AG08396 (cell line): ENCODE data around the gene FAHD1.
"Not testable (repeated sequence)": the region's sequence is repeated elsewhere in the genome, so short reads cannot be mapped to it uniquely, and the experiment has no call there.

Experiments used
- DNase-seq: peaks from one replicate; pipeline ENCODE4 v3.0.0; 2012; ENCODE audit warnings: low spot score, mixed read lengths

Gene FAHD1

DNA sequence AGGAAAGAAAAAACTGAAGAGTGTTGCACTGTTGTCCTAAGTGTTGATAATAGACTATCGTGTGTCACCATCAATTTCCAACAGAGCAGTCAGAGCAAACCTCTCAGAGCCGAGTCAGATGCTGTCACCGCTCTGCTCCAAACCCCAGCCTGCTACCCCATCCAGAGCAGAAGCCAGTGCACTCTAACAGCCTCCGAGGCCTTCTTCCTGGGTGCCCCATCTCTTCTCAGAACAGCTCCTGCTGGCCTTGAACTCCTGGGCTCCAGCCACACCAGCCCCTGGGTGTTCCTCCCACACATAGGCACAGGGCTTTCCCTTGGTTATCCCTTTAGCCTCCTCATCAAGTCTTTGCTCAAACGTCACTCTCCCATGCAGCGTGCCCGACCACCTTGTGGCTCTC lies 24.0 kb downstream of the FAHD1 start:
- DNase-seq, result no peak

DNA sequence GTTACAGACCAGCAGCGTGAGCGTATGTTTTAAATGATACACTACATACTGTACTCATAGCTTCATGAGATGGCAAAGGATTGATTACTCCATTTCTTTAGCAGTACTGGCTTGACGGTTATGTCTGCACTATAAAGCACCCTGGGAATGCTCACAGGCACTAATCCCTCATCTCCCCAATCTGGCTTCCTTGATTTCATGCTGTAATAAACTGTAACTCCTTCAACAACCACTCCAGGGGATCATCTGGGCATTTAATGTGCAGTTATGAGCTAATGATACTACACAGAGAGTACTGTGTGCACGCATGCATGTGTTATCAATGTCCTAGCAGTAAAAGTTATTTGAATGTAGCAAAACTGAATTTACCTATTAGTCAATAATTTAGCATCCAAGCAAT lies 24.8 kb downstream of the FAHD1 start:
- no peak for DNase-seq

DNA sequence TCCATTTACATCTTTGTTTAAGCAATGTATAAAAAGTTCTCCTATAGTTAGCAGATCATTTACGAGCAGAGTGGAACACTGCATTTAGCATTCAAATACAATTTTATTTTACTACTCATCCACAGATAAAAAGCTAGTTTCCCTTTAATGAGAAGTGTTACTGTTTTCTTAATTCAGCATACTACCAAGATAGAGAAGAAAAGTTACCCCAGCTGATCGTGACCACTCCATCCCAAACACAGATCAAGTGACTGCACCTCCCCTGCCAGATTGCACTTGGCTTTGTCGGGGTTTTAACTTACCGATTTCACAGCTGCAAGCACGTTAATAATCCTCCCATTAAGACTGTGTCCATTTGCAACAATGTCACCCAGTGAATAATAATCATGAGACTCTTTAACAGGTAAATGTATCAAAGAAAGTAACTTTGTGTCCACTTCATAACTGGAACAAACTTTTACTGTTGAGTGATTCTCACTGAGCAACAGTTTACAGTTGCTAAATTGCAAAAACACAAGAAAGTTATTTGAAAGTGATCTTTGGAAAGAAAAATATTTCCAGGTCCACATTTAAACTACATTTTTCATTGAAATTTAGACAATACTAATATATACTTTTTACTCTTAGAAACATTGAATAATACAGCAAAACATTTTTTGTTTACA lies 30.6 kb downstream of the FAHD1 start:
- DNase-seq, result no peak

DNA sequence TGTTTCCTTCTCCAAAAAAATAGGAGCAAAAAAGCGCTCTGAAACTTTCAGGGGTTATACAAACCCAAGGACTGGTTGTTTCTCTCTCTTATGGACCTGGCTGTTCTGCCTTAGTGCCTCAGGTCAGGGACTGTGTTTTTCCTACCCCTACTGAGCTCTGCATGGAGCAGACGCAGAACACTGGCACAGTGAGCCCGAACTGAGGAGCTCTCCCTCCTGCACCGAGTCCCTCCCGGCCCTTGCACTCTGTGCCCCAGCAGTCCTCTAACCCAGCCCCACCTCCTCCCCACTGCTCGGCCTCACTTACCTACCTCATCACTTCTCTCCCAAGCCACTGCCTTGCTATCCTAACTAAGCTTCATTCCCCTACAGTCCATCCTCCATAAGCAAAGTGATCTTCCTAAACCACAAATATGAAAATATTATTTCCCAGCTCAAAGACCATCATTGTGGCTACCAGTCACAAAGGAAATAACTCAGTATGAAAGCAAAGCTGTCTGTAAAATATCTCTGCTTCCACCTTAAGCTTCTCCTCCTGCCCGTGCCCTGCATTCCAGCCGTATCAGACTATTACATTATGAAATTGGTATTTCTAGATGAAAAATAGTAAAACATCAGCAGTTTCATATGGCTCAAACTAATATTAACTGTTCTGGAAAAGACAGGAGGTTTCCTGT lies 31.3 kb downstream of the FAHD1 start:
- no peak for DNase-seq

DNA sequence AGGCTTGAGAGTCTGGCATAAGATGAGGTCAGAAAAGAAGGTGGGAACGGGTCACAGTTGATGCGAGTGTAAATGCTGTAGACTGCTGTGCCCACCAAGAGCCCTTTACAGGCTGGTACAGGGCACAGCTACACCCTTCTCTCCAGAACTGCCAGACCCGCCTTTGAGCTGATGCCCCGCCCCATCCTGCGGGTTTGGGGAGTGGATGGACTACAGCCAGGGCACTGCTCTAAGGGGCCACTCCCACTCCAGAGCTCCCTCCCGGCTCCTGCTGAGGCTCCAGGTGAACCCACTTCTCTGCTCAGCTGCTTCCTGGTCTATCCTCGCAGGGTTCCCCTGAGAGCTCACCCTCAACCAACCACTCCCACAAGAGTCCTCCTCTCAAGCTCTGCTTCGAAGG lies 32.6 kb downstream of the FAHD1 start:
- no peak for DNase-seq

DNA sequence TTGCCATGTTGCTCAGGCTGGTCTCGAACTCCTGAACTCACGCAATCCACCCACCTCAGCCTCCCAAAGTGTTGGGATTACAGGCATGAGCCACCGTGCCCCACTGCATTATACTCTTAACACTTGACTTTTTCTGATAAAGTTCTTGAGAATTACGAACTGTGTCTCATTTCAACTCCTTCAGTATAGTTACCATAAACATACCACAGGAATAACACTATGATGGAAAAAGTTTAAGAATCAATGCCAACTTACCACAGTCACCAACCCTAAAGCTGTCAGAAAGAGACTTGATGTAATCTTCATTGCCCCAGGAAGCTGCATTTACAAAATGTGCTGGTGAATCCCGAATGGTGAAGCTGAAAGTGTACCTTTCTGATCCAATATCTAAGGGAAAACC lies 34.7 kb downstream of the FAHD1 start:
- DNase-seq, result no peak

DNA sequence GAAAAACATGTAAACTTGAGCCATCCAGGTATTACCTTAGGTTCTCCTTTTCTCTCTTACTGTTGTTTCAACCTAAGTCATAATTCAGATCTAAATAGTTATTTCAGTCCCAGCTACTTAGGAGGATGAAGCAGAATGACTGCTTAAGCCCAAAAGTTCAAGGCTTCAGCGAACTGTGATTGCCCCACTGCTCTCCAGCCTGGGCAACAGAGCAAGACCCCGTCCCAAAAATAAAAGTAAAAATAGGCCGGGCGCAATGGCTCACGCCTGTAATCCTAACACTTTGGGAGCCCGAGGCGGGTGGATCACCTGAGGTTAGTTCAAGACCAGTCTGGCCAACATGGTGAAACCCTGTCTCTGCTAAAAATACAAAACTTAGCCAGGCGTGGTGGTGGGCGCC lies 35.4 kb downstream of the FAHD1 start:
- no peak for DNase-seq

DNA sequence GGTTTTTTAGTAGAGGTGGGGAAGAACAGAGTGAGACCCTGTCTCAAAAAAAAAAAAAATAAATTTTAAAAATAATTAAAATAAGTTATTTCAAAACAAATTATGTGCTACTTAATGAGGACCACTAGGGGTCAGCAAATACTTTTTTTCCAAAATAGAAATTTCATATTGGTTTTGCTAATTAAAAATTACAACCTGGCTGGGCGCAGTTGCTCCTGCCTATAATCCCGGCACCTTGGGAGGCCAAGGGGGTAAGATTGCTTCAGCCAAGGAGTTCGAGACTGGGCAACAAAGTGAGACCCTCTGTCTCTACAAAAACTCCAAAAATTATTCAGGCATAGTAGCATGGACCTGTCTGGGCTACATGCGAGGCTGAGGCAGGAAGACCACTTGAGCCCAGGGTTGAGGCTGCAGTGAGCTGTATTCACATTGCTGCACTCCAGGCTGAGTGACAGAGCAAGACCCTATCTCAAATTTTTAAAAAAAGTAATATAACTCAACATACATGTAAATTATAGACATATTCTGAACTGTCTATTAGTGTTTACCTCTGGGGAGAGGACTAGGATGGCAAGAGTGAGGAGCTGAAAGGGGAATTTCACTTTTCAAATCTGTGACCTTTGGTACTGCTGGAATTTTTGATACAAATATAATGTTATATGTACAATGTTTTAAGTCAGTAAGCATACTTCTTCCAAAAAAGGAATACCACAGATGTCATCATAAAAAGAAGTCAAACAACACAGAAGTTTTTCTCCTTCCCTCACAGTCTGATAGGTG lies 36.9 kb downstream of the FAHD1 start:
- no peak for DNase-seq

DNA sequence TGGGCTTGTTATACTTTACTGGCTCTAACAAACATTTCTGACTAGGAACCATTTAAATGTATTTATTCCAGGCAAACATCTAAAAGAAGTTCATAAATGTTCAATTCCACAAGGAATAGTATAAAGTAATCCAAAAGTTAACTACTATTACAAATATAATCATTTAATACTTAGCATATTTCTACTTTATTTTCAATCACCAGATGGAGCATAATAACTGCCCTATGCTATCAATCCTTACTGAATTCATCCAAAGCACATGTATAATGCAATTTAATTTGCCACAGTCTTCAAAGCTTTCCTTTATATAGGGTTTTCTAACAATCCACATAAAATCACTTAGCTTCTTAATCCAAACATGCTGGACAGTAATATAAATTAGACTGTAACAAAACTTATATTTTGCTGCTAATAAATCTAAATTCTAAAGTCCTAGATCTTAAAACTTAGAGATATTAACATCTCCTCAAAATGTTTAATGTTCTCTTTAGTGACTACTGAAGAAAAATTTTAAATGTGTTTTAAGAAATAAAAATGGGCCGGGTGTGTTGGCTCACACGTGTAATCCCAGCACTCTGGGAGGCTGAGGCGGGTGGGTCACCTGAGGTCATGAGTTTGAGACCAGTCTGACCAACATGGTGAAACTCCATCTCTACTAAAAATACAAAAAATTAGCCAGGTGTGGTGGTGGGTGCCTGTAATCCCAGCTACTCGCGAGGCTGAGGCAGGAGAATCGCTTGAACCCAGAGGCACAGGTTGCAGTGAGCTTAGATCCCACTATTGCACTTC lies 39.1 kb downstream of the FAHD1 start:
- no peak for DNase-seq

DNA sequence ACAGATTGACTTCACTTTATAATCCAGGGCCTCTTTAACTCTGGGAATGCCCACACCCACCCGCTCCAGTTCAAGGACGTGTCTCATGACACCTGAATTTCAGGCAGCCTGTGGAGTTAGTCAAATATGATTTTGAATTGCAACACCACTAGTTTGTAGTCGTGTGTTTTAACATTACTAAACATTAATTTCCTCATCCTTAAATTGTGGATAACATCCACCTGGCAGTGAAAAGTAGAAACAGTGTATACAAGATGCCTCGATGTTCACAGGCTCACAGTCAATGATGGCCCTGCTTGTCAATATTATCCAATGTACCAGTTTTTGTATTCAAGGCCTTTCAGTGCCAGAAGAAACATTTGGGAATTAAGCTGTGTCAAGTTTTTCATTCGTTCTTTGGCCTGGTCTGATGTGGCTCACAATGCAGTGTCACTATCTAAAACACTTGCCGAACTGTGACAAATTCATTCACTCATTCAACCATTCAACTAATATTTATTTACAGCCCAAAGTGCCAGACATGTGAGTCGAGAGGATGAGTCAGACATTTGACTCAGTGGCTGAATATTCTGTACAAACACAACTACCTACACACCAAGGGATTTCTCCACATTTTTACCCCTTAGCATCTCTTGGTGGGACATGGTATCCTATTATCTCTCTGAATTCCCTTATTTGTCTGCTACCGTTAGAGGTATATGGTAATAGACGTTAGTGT lies 43.5 kb downstream of the FAHD1 start:
- peak; percentile 67 for DNase-seq

DNA sequence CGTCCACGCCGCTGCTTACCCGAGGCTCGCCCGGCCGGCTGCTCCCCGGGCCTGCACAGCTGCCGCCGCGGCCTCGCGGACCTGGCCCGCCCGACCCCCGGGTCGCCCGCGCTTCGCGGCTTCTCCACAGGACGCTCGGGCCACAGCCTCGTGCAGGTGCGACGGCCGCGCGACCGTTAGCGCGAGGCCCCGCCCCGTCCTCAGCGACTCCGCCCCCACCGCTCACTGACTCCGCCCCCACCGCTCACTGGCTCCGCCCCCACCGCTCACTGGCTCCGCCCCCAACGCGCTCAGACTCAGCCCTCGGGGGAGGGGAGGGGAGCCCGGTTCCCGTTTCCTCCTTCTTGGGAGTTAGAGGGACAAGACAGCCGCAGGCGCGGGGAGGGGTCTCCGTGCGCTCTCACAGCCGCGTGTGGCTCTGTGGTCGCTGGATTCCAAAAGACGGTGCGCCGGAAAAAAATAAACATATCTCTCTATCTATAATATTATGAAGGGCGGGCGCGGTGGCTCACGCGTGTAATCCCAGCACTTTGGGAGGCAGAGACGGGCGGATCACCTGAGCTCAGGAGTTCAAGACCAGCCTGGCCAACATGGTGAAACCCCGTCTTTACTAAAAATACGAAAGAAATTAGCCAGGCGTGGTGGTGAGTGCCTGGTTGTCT lies 45.1 kb downstream of the FAHD1 start, which contains the start of gene MEIOB:
Gene MEIOB (minus strand): TSS at position 191 of the 662 bp plus-strand sequence. CDS start 3,989 bp downstream, outside the sequence.
- DNase-seq, result peak; percentile 48

DNA sequence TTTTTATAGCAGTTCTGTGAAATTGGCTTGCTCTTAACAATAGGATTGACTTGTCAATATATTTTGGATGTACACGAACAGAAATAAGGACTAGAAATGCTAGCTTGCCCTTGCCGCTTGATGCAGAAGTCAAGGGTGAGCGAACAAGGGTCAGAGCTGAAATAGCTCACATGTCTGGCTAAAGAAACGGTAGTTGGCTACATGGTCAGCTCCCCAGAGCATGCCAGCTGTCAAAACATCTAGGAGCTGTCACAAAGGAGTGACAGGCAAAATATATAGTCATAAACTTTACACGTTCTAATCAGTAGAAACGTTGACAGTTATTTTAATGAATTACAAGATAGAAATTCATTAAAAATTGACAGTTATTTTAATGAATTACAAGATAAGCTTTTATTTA lies 47.8 kb downstream of the FAHD1 start:
- no peak for DNase-seq

DNA sequence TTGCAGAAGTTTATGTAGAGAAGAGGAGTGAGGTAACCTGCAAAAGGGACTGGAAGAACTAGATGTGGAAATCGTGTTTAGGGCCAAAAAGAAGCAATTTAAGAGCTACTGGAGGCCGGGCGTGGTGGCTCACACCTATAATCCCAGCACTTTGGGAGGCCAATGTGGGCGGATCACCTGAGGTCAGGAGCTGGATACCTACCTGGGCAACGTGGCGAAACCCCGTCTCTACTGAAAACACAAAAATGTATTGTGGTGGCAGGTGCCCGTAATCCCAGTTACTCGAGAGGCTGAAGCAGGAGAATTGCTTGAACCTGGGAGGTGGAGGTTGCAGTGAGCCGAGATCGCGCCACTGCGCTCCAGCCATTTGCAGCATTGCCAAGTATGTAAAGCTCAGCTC lies 49.1 kb downstream of the FAHD1 start:
- not testable (repeated sequence) for DNase-seq

DNA sequence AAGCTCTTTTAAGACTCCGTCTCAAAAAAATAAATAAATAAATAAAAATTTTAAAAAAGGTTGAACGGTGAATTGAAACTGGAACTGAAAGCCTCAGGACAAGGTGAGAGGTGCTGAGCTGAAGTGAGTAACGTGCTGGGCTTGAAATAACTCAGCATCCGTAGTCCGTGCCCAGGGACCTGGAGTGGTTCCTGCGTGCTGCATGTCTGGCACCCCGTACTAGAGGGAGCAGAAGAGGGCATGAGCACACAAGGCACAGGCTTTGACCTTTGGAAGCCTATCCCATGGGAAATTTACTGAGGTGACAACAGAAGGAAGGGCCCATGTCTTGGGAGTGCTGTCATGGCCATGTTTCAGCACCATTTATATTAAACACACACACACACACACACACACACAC lies 49.5 kb downstream of the FAHD1 start:
- DNase-seq, result no peak

DNA sequence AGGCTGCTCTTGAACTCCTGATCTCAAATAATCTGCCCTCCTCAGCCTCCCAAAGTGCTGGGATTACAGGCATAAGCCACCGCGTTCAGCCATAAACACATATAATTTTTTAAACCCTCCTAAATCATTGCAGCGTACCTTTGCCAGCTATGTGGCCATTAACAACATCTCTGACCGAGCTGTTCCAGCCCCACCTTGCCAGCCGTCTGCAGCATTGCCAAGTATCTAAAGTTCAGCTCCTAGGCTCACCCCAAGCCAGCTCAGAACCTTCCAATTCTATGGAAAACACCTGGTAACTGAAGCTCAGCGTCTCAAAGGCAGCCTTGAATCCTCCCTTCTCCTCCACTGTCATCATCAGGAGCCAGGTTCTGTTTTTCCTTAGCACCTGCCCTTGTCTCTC lies 50.1 kb downstream of the FAHD1 start:
- DNase-seq, result no peak

DNA sequence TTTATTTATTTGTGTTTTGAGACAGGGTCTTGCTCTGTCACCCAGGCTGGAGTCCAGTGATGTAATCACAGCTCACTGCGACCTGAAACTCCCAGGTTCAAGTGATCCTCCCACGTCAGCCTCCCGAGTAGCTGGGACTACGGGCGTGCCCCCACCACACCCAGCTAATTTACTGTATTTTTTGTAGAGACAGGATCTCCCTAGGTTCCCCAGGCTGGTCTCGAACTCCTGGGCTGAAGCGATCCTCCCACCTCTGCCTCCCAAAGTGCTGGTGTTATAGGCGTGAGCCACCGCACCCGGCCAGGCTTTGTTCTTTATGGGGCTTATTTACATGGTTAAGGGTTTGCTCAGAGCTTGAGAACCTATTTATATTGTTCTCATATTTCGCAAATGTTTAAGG lies 50.8 kb downstream of the FAHD1 start:
- DNase-seq, result no peak

DNA sequence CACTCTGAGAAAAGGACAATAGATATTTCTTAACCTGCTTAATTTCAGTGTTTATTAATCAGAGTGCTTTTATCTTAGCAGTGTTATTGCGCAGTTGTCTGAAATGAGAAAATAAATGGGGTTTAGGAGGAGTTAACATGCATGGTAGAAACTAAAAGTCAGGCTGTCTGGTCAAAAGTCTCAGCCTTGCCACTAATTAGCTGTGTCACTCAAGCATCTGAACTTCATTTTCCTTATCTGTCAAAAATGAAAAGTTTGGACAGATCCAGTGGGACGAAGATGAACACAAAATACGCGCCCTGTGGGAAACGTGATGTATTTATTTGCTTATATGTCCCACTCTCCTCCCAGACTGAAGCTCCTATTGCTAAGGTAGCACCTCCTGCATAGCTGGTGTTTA lies 51.2 kb downstream of the FAHD1 start:
- DNase-seq, result no peak
